CD4-positive, alpha-beta memory T cell (primary cell): ENCODE data around the gene SLC7A4. TPM values are rescaled to one million over a fixed set of nuclear protein-coding genes. Genes with fewer than 3 reads are reported as not detected.

ENCODE experiments used
- CTCF ChIA-PET: fragments of 350-600 bp; sonication (Branson Sonifier 250); formaldehyde crosslinking; loops from one replicate; lab custom pipeline; 2021; ENCODE audit warnings: inconsistent platforms; ENCODE audit not compliant: partially characterized antibody; lab: Charles Lee
- POLR2A ChIA-PET: fragments of 350-600 bp; sonication (Branson Sonifier 250); formaldehyde crosslinking; loops from one replicate; lab custom pipeline; 2021; ENCODE audit not compliant: partially characterized antibody; lab: Charles Lee
- DNase-seq, 5 donors: peaks; one replicate each; pipeline versions ENCODE4 v3.0.0 to v3.0.0-alpha.2; 2020 to 2022; ENCODE audit warnings: mixed read lengths in 1 of 5
- H3K27ac ChIP-seq: one replicate; pipeline ENCODE4 v1.7.0; 2013; ENCODE audit warnings: low read depth, low read length
- H3K27me3 ChIP-seq: 2 replicates; pipeline ENCODE4 v1.7.0; 2013; ENCODE audit warnings: mild to moderate bottlenecking, low read length, moderate library complexity; ENCODE audit not compliant: insufficient read depth
- H3K36me3 ChIP-seq: 2 replicates; pipeline ENCODE4 v1.7.0; 2013; ENCODE audit warnings: mild to moderate bottlenecking, low read length, moderate library complexity; ENCODE audit not compliant: insufficient read depth
- H3K4me1 ChIP-seq: 2 replicates; pipeline ENCODE4 v1.7.0; 2013; ENCODE audit warnings: mild to moderate bottlenecking, low read length, moderate library complexity; ENCODE audit not compliant: insufficient read depth
- H3K4me3 ChIP-seq, 2 donors: one replicate each; pipeline ENCODE4 v1.7.0; 2013; ENCODE audit warnings: low read length in 2 of 2, mild to moderate bottlenecking in 1 of 2
- H3K9me3 ChIP-seq, 2 donors: one replicate each; pipeline ENCODE4 v1.7.0; 2013; ENCODE audit warnings: low read length in 2 of 2, control low read depth in 1 of 2; ENCODE audit not compliant: control insufficient read depth in 1 of 2
- H3K27ac Mint-ChIP-seq, 7 donors: one replicate each; pipeline ENCODE4 v1.8.0; 2020 to 2021; ENCODE audit warnings: mixed read lengths in 7 of 7, mild to moderate bottlenecking in 6 of 7, inconsistent platforms in 3 of 7, moderate library complexity in 3 of 7
- H3K27me3 Mint-ChIP-seq, 2 donors: one replicate each; pipeline ENCODE4 v1.8.0; 2020 to 2021; ENCODE audit warnings: mixed read lengths in 2 of 2
- H3K36me3 Mint-ChIP-seq, 2 donors: one replicate each; pipeline ENCODE4 v1.8.0; 2020 to 2021; ENCODE audit warnings: mixed read lengths in 2 of 2, inconsistent platforms in 1 of 2, mild to moderate bottlenecking in 1 of 2
- H3K4me1 Mint-ChIP-seq, 4 donors: one replicate each; pipeline ENCODE4 v1.8.0; 2020 to 2021; ENCODE audit warnings: mixed read lengths in 4 of 4, mild to moderate bottlenecking in 1 of 4
- H3K4me3 Mint-ChIP-seq, 8 donors: one replicate each; pipeline ENCODE4 v1.8.0; 2020 to 2021; ENCODE audit warnings: mixed read lengths in 8 of 8, mild to moderate bottlenecking in 7 of 8, moderate library complexity in 6 of 8, inconsistent platforms in 3 of 8
- H3K9me3 Mint-ChIP-seq, 8 donors: one replicate each; pipeline ENCODE4 v1.8.0; 2020 to 2021; ENCODE audit warnings: mixed read lengths in 8 of 8, mild to moderate bottlenecking in 5 of 8, inconsistent platforms in 3 of 8, moderate library complexity in 1 of 8
- intact Hi-C: fragments of 100-400 bp; cut with micrococcal nuclease; formaldehyde crosslinking; loops from one replicate; pipeline ENCODE4 v1.15.1; 2023
- polyA plus RNA-seq, 2 donors: library from polyadenylated mRNA; unstranded; fragments of 300-500 nt; fragmentation: Illumina TruSeq; gene quantifications; one replicate each; pipeline ENCODE4 v1.2.3, GENCODE V29; 2021
- total RNA-seq, 2 experiments: library from RNA; stranded (reverse); gene quantifications; one replicate each; pipeline ENCODE4 v1.2.3, GENCODE V29; 2021

SLC7A4 gene
- total and polyA plus RNA-seq, 4 experiments from 2014 or later = 0.07 to 0.15 TPM; not detected in 2

DNA sequence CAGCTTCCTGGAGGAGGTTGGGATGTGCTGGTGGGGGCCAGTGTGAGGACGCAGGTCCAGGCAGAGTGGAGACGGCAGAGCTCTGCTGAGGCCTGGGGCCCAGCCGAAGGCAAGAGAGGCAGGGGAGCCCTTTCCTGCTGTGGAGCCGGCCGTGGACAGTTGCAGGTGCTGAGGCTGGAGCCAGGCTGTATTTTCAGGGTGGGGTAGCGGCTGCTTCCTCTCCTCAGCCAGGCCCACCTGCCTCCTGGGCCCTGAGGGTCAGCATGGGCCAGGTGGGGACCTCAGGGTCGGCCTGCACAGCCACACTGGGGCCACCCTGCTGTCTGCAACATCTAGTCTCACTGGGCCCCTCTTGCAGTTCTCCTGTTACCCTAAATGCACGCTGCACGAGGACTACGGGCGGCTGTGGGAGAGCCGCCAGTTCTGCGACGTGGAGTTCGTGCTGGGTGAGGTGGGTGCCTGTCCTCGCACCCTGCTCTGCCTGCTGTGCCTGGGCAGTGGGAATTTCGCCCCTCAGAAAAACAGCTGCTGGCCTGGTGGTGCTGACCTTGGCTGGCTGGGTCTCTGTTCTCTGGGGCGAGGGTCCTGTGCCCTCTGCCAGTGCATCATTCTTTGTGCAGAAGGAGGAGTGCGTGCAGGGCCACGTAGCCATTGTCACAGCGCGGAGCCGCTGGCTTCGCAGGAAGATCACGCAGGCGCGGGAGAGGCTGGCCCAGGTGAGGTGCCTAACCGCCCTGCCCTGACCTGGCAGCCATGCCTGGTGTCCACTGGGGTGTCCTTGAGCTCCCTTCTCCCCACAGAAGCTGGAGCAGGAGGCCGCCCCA is 38.8 kb downstream of the SLC7A4 start:
- H3K9me3 Mint-ChIP-seq = no peaks in the 10 kb centered on the region
- H3K4me3 ChIP-seq = no peak overlapping the region
- ChIA-PET POLR2A (interaction anchor here (0.6 to 1.4 kb wide), 2 partner anchors 9 to 11 kb away, joined by 3 to 4 read pairs; partner anchors contain the start of genes LZTR1 and THAP7), CTCF (no interaction called here)
- peaks cover 0 to 33% of the 10 kb centered on the region in 2 donors for H3K36me3 Mint-ChIP-seq
- H3K27me3 ChIP-seq = no peaks in the 10 kb centered on the region
- H3K27ac Mint-ChIP-seq = peak overlapping the region in 1 of 7 donors; percentile 11
- no peak overlapping the region for H3K4me3 Mint-ChIP-seq
- no peaks in the 10 kb centered on the region for H3K27me3 Mint-ChIP-seq
- intact Hi-C loops = no loop called here
- no peak overlapping the region for H3K27ac ChIP-seq
- DNase-seq = no peak
- H3K9me3 ChIP-seq = no peaks in the 10 kb centered on the region
- H3K4me1 ChIP-seq = no peaks in the 10 kb centered on the region
- H3K36me3 ChIP-seq = peaks cover 23% of the 10 kb centered on the region
- peaks cover 2 to 8% (median 5%) of the 10 kb centered on the region in 4 donors for H3K4me1 Mint-ChIP-seq

GRCh38 chr22:20992456-20993303 is 39.7 kb downstream of the SLC7A4 start:
- Histone ChIP-seq H3K27ac (no peak overlapping the region), H3K27me3 (no peaks in the 10 kb centered on the region), H3K36me3 (peaks cover 18% of the 10 kb centered on the region), H3K9me3 (no peaks in the 10 kb centered on the region), H3K4me1 (no peaks in the 10 kb centered on the region), H3K4me3 (no peak overlapping the region)
- Mint-ChIP-seq H3K36me3 (peaks cover 0 to 30% of the 10 kb centered on the region in 2 donors), H3K4me3 (no peak overlapping the region), H3K4me1 (peaks cover 2 to 8% (median 4%) of the 10 kb centered on the region in 4 donors), H3K27me3 (no peaks in the 10 kb centered on the region), H3K9me3 (no peaks in the 10 kb centered on the region), H3K27ac (peak overlapping the region in 2 of 7 donors; percentile 11 to 27)
- ChIA-PET POLR2A (interaction anchor here (1.4 kb wide), 1 partner anchor 10 kb away, joined by 4 read pairs; the partner anchor contains the start of gene LZTR1), CTCF (no interaction called here)
- no peak for DNase-seq
- intact Hi-C loops = no loop called here

GRCh38 chr22:20992056-20992442 is 40.3 kb downstream of the SLC7A4 start:
- Mint-ChIP-seq H3K4me1 (peaks cover 2 to 8% (median 4%) of the 10 kb centered on the region in 4 donors), H3K27me3 (no peaks in the 10 kb centered on the region), H3K9me3 (no peaks in the 10 kb centered on the region), H3K4me3 (no peak overlapping the region), H3K27ac (peak overlapping the region in 1 of 7 donors; percentile 36), H3K36me3 (peaks cover 0 to 32% of the 10 kb centered on the region in 2 donors)
- intact Hi-C loops = no loop called here
- Histone ChIP-seq H3K4me3 (no peak overlapping the region), H3K4me1 (no peaks in the 10 kb centered on the region), H3K9me3 (no peaks in the 10 kb centered on the region), H3K27me3 (no peaks in the 10 kb centered on the region), H3K36me3 (peaks cover 16% of the 10 kb centered on the region), H3K27ac (no peak overlapping the region)
- no peak for DNase-seq
- ChIA-PET POLR2A (interaction anchor here (1.4 kb wide), 1 partner anchor 10 kb away, joined by 4 read pairs; the partner anchor contains the start of gene LZTR1), CTCF (no interaction called here)

DNA sequence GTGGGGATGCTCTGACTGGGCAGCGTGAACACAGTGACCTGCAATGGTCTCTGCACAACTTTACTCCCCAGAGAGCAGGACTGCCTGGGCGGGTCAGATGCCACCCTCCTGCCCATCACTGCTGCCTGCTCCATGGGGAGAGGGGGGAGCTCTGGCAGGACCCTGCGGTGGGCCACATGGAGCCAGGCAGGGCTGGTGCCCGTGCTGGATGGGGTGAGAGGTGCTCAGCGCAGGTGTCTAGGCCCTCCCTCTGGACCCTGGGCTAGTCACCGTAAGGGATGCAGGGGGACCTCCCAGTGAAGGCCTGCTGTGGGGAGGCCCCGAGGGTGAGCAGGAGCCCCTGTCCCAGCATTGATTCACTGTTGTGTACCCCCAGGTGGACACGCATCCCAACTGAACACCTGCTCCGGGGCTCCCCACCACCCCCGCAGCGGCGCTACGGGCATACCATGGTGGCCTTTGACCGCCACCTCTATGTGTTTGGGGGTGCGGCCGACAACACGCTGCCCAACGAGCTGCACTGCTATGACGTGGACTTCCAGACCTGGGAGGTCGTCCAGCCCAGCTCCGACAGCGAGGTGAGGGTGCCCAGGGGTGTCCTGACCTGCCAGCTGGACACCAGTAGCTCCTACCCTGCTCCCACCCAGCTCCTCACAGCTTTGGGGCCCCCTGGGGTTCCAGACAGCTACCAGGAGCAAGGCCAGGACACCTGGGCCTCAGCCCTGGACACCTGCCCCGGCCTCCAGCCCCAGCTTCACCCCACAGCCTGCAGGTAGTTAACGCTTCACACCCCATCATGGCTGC is 40.9 kb downstream of the SLC7A4 start:
- ChIA-PET POLR2A (interaction anchor here (1.2 to 2.0 kb wide), 2 partner anchors 9 to 10 kb away, joined by 5 to 13 read pairs; partner anchors contain the start of gene LZTR1), CTCF (no interaction called here)
- Histone ChIP-seq H3K27me3 (no peaks in the 10 kb centered on the region), H3K36me3 (peaks cover 16% of the 10 kb centered on the region), H3K4me1 (no peaks in the 10 kb centered on the region), H3K4me3 (no peak overlapping the region), H3K9me3 (no peaks in the 10 kb centered on the region), H3K27ac (no peak overlapping the region)
- peaks cover 3 to 34% of the 10 kb centered on the region in 2 donors for H3K36me3 Mint-ChIP-seq
- no peak for DNase-seq
- intact Hi-C loops = no loop called here
- H3K4me3 Mint-ChIP-seq = no peak overlapping the region
- peaks cover 2 to 8% (median 4%) of the 10 kb centered on the region in 4 donors for H3K4me1 Mint-ChIP-seq
- H3K27ac Mint-ChIP-seq = peak overlapping the region in 1 of 7 donors; percentile 9
- H3K27me3 Mint-ChIP-seq = no peaks in the 10 kb centered on the region
- H3K9me3 Mint-ChIP-seq = no peaks in the 10 kb centered on the region

- H3K4me3 ChIP-seq = no peak overlapping the region
- Mint-ChIP-seq H3K27ac (peak overlapping the region in 3 of 7 donors; percentile 9 to 43 (median 30)), H3K4me3 (no peak overlapping the region), H3K36me3 (peaks cover 7 to 31% of the 10 kb centered on the region in 2 donors), H3K4me1 (peaks cover 0 to 8% (median 5%) of the 10 kb centered on the region in 4 donors), H3K27me3 (no peaks in the 10 kb centered on the region), H3K9me3 (no peaks in the 10 kb centered on the region)
- intact Hi-C loops = no loop called here
- no peaks in the 10 kb centered on the region for H3K4me1 ChIP-seq
- H3K36me3 ChIP-seq = peaks cover 21% of the 10 kb centered on the region
- no peak for DNase-seq
- H3K9me3 ChIP-seq = no peaks in the 10 kb centered on the region
- POLR2A ChIA-PET = interaction anchor here (0.8 to 2.0 kb wide), 3 partner anchors 9 to 11 kb away, joined by 3 to 13 read pairs (median 5); partner anchors contain the start of gene LZTR1
- no peak overlapping the region for H3K27ac ChIP-seq
- CTCF ChIA-PET = no interaction called here
- no peaks in the 10 kb centered on the region for H3K27me3 ChIP-seq
These were observed 41.9 kb downstream of the SLC7A4 start for GRCh38 chr22:20990184-20991180.
